GM18861 (cell line): ENCODE measurements around the gene TECPR1.

Experiments
- ATAC-seq: cut with Tn5 transposase; IDR thresholded peaks from one replicate; pipeline ENCODE4 v1.9.1; 2021; ENCODE audit not compliant: unreplicated experiment

The TECPR1 gene

GRCh38 chr7:98213888-98214810 lies 37.9 kb downstream of the TECPR1 start:
- ATAC-seq, result no peak

GRCh38 chr7:98213296-98213887 lies 38.6 kb downstream of the TECPR1 start:
- ATAC-seq, result no peak

- ATAC-seq, result no peak
Observed at GRCh38 chr7:98212532-98213041, 39.4 kb downstream of the TECPR1 start.

- ATAC-seq, result no peak
Observed at GRCh38 chr7:98211676-98212531, 40.1 kb downstream of the TECPR1 start.

GRCh38 chr7:98211221-98211675 lies 40.8 kb downstream of the TECPR1 start, which contains the start of gene BHLHA15:
Gene BHLHA15, plus strand, starts transcription at chr7:98211439. Its CDS starts 871 bp downstream, at chr7:98212310.
- ATAC-seq, result no peak

- ATAC-seq, result no peak
Observed at GRCh38 chr7:98210513-98211220, 41.4 kb downstream of the TECPR1 start.

GRCh38 chr7:98209166-98209920 lies 42.7 kb downstream of the TECPR1 start:
- no peak for ATAC-seq

GRCh38 chr7:98206451-98207330 lies 45.3 kb downstream of the TECPR1 start:
- ATAC-seq, result no peak

GRCh38 chr7:98205162-98205845 lies 46.7 kb downstream of the TECPR1 start:
- no peak for ATAC-seq

- no peak for ATAC-seq
Observed at GRCh38 chr7:98204670-98205069, 47.4 kb downstream of the TECPR1 start.

- no peak for ATAC-seq
Observed at GRCh38 chr7:98203964-98204605, 47.9 kb downstream of the TECPR1 start.

- peak; percentile 31 for ATAC-seq
Observed at GRCh38 chr7:98203261-98203963, 48.6 kb downstream of the TECPR1 start.

- peak; percentile 93 for ATAC-seq
Observed at GRCh38 chr7:98202367-98203195, 49.5 kb downstream of the TECPR1 start.

- peak; percentile 31 for ATAC-seq
Observed at GRCh38 chr7:98200364-98200763, 51.7 kb downstream of the TECPR1 start.

- no peak for ATAC-seq
Observed at GRCh38 chr7:98199131-98199530, 52.9 kb downstream of the TECPR1 start.
